ENCODE data around the gene UPK1B.

- TF ChIP-seq ZNF280B (CRISPR knock-in tag; IDR thresholded peaks at IDR 0.05) (no peak), PKNOX1 (IDR thresholded peaks at IDR 0.05) (no peak), CEBPB (tag; IDR thresholded peaks at IDR 0.05) (no peak), POLR2AphosphoS5 (IDR thresholded peaks at IDR 0.05; ENCODE audit: control insufficient read depth, insufficient read depth, low read depth, low read length) (no peak)
These were observed 32.9 kb upstream of the UPK1B start for GRCh38 chr3:119140466-119140865.
